SK-N-SH treated with all-trans-retinoic acid at 6 μM for 48 hours (cell line): Measurements from ENCODE around the gene NLE1.

Source experiments
- ATAC-seq: fragments of 200-7000 bp; cut with Tn5 transposase; 3 replicates; pipeline ENCODE4 v1.9.1; 2020; ENCODE audit warnings: mild to moderate bottlenecking, moderate library complexity
- BACH2 ChIP-seq: fragments of 250-450 bp; sonication (Bioruptor Pico); IDR thresholded peaks from 2 replicates; pipeline ENCODE4 v1.9.0; 2021; ENCODE audit warnings: mild to moderate bottlenecking, borderline replicate concordance
- CREB5 ChIP-seq: fragments of 250-450 bp; sonication (Bioruptor Pico); IDR thresholded peaks from 2 replicates; pipeline ENCODE4 v1.5.1; 2020; ENCODE audit warnings: low read depth, mild to moderate bottlenecking, moderate library complexity
- CSRNP3 ChIP-seq: fragments of 250-450 bp; sonication (Bioruptor Pico); IDR thresholded peaks from 2 replicates; pipeline ENCODE4 v1.5.1; 2021; ENCODE audit warnings: mild to moderate bottlenecking, moderate library complexity
- ESRRG ChIP-seq: fragments of 250-450 bp; sonication (Bioruptor Pico); IDR thresholded peaks from 2 replicates; pipeline ENCODE4 v1.6.1; 2021; ENCODE audit warnings: mild to moderate bottlenecking
- GLIS3 ChIP-seq: fragments of 250-450 bp; sonication (Bioruptor Pico); IDR thresholded peaks from 2 replicates; pipeline ENCODE4 v1.5.0; 2020; ENCODE audit warnings: mild to moderate bottlenecking, moderate library complexity
- OSR1 ChIP-seq: fragments of 250-450 bp; sonication (Bioruptor Pico); IDR thresholded peaks from 2 replicates; pipeline ENCODE4 v1.8.0; 2022; ENCODE audit warnings: moderate library complexity, mild to moderate bottlenecking, inconsistent platforms
- POU6F1 ChIP-seq: fragments of 250-450 bp; sonication (Bioruptor Pico); IDR thresholded peaks from 2 replicates; pipeline ENCODE4 v1.8.0; 2021; ENCODE audit warnings: low read depth, mild to moderate bottlenecking, moderate library complexity, borderline replicate concordance
- PPARA ChIP-seq: fragments of 250-450 bp; sonication (Bioruptor Pico); IDR thresholded peaks from 2 replicates; pipeline ENCODE4 v1.5.0; 2020; ENCODE audit warnings: mild to moderate bottlenecking, borderline replicate concordance
- RARB ChIP-seq: fragments of 250-450 bp; sonication (Bioruptor Pico); IDR thresholded peaks from 2 replicates; pipeline ENCODE4 v1.8.0; 2021; ENCODE audit warnings: mild to moderate bottlenecking, moderate library complexity
- SNAI2 ChIP-seq: fragments of 250-450 bp; sonication (Bioruptor Pico); IDR thresholded peaks from 2 replicates; pipeline ENCODE4 v1.5.0; 2020; ENCODE audit warnings: mild to moderate bottlenecking, moderate library complexity
- TCF4 ChIP-seq: fragments of 250-450 bp; sonication (Bioruptor Pico); IDR thresholded peaks from 2 replicates; pipeline ENCODE4 v1.8.0; 2021; ENCODE audit warnings: mild to moderate bottlenecking, moderate library complexity, borderline replicate concordance
- TOX ChIP-seq: fragments of 250-450 bp; sonication (Bioruptor Pico); IDR thresholded peaks from 2 replicates; pipeline ENCODE4 v1.8.0; 2021; ENCODE audit warnings: mild to moderate bottlenecking, moderate library complexity, borderline replicate concordance
- TSHZ2 ChIP-seq: fragments of 250-450 bp; sonication (Bioruptor Pico); IDR thresholded peaks from 2 replicates; pipeline ENCODE4 v1.5.0; 2020; ENCODE audit warnings: mild to moderate bottlenecking, moderate library complexity
- ZC3H10 ChIP-seq: fragments of 250-450 bp; sonication (Bioruptor Pico); IDR thresholded peaks from 2 replicates; pipeline ENCODE4 v1.5.1; 2021; ENCODE audit warnings: mild to moderate bottlenecking, moderate library complexity
- ZFP3 ChIP-seq: fragments of 250-450 bp; sonication (Bioruptor Pico); IDR thresholded peaks from 2 replicates; pipeline ENCODE4 v1.5.0; 2020; ENCODE audit warnings: mild to moderate bottlenecking, moderate library complexity
- ZFP30 ChIP-seq: fragments of 450-650 bp; formaldehyde crosslinking; IDR thresholded peaks from 2 replicates; pipeline ENCODE4 v1.5.0; 2022; ENCODE audit warnings: mild to moderate bottlenecking, moderate library complexity
- ZNF565 ChIP-seq: fragments of 450-650 bp; formaldehyde crosslinking; conservative IDR thresholded peaks from 2 replicates; pipeline ENCODE4 v1.5.0; 2020; ENCODE audit warnings: low read depth, mild to moderate bottlenecking, moderate library complexity
- ZNF70 ChIP-seq: fragments of 450-650 bp; formaldehyde crosslinking; IDR thresholded peaks from 2 replicates; pipeline ENCODE4 v1.5.0; 2020; ENCODE audit warnings: mild to moderate bottlenecking, moderate library complexity
- ZNF8 ChIP-seq: fragments of 450-650 bp; formaldehyde crosslinking; IDR thresholded peaks from 2 replicates; pipeline ENCODE4 v1.5.0; 2020; ENCODE audit warnings: mild to moderate bottlenecking, moderate library complexity

The NLE1 gene

GRCh38 chr17:35138218-35138617 lies 3.9 kb downstream of the NLE1 start:
- no peak for TF ChIP-seq TOX (CRISPR knock-in tag)
- no peak for TF ChIP-seq POU6F1 (CRISPR knock-in tag)
- TF ChIP-seq BACH2 (CRISPR knock-in tag) = no peak
- TF ChIP-seq GLIS3 (CRISPR knock-in tag) = no peak
- TF ChIP-seq PPARA (CRISPR knock-in tag) = no peak
- no peak for TF ChIP-seq ZNF565 (CRISPR knock-in tag)
- TF ChIP-seq ZFP30 (CRISPR knock-in tag) = no peak
- TF ChIP-seq CREB5 (CRISPR knock-in tag) = no peak
- no peak for TF ChIP-seq OSR1 (CRISPR knock-in tag)
- ATAC-seq = no peak

GRCh38 chr17:35135322-35135721 lies 6.8 kb downstream of the NLE1 start:
- TF ChIP-seq PPARA (CRISPR knock-in tag) (no peak), ZNF8 (no peak), GLIS3 (CRISPR knock-in tag) (no peak), RARB (CRISPR knock-in tag) (no peak), ZNF565 (CRISPR knock-in tag) (no peak), ZFP3 (CRISPR knock-in tag) (no peak), ZFP30 (CRISPR knock-in tag) (no peak), POU6F1 (CRISPR knock-in tag) (no peak), ESRRG (no peak), TOX (CRISPR knock-in tag) (no peak), CREB5 (CRISPR knock-in tag) (no peak)
- TF ChIP-seq, all 23 proteins: peak for 0
- no peak for ATAC-seq

- no peak for ATAC-seq
- TF ChIP-seq ZC3H10 (CRISPR knock-in tag) = no peak
- no peak for TF ChIP-seq ZNF8
- no peak for TF ChIP-seq CSRNP3 (CRISPR knock-in tag)
- no peak for TF ChIP-seq ZNF70 (CRISPR knock-in tag)
- TF ChIP-seq SNAI2 (CRISPR knock-in tag) = no peak
- TF ChIP-seq POU6F1 (CRISPR knock-in tag) = no peak
- TF ChIP-seq TCF4 (CRISPR knock-in tag) = no peak
- TF ChIP-seq TSHZ2 (CRISPR knock-in tag) = no peak
- TF ChIP-seq GLIS3 (CRISPR knock-in tag) = no peak
Observed at GRCh38 chr17:35132816-35133550, 9.1 kb downstream of the NLE1 start.
